ENCODE data around the gene MUC22.
A peak's percentile ranks its signal among the peaks of the same experiment; 100 is the strongest.
"Not testable (repeated sequence)": the region's sequence is repeated elsewhere in the genome, so short reads cannot be mapped to it uniquely, and the experiment has no call there.

MUC22 gene

DNA sequence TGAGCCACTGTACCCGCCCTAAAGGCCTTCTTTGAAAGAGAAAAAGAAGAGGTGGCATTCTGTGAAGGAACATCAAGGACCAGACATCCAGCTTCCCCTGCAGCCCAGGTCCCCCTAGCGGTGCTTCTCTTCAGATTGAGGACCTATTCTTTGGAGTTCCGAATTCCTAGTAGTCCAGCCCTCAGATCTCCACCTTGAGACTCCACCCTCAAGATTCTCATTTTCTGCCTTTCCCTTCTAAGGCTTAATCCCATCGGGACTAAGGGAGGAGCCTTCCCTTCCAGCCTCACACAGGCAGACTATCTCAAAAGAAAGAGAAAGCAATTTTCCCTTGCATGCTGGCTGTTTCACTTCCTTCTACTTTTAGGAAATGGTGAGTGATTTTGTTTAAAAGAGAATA, 32.5 kb downstream of the MUC22 start:
- FAIRE-seq (no peak), DNase-seq (ENCODE audit: insufficient read length, low spot score) (no peak)
- peak; percentile 41 for TF ChIP-seq CTCF (IDR thresholded peaks at IDR 0.05; ENCODE audit: insufficient read depth, missing control alignments)

GRCh38 chr6:31048099-31048498, 37.8 kb downstream of the MUC22 start:
- DNase-seq (ENCODE audit: insufficient read length, low spot score) (no peak), FAIRE-seq (no peak)
- TF ChIP-seq CTCF (IDR thresholded peaks at IDR 0.05; ENCODE audit: insufficient read depth, missing control alignments) = no peak

- no peak for TF ChIP-seq CTCF (IDR thresholded peaks at IDR 0.05; ENCODE audit: insufficient read depth, missing control alignments)
- no peak for DNase-seq (ENCODE audit: insufficient read length, low spot score)
- FAIRE-seq = no peak
Measured at GRCh38 chr6:31049518-31049917, 39.2 kb downstream of the MUC22 start.

DNA sequence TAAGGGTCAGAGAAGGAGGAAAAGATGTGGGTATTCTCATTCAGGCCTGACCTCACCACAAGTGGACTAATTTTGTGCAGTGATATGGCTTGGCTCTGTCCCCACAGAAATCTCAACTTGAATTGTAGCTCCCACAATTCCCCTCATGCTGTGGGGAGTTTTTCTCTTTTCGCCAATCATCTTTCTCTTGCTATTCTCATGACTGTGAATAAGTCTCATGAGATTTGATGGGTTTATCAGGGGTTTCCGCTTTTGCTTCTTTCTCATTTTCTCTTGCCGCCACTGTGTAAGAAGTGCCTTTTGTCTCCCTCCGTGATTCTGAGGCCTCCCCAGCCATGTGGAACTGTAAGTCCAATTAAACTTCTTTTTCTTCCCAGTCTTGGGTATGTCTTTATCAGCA, 42.9 kb downstream of the MUC22 start:
- not testable (repeated sequence) for FAIRE-seq; DNase-seq (ENCODE audit: insufficient read length, low spot score)

- no peak for FAIRE-seq
Measured at GRCh38 chr6:31053873-31054272, 43.6 kb downstream of the MUC22 start.

GRCh38 chr6:31055441-31055840, 45.2 kb downstream of the MUC22 start:
- no peak for FAIRE-seq
- TF ChIP-seq CTCF (IDR thresholded peaks at IDR 0.05; ENCODE audit: insufficient read depth, missing control alignments) = no peak
- no peak for DNase-seq (ENCODE audit: insufficient read length, low spot score)

More at GRCh38 chr6:31053873-31054272, 43.6 kb downstream of the MUC22 start:
- TF ChIP-seq CTCF (IDR thresholded peaks at IDR 0.05; ENCODE audit: insufficient read depth, missing control alignments) = no peak
- no peak for DNase-seq (ENCODE audit: insufficient read length, low spot score)

GRCh38 chr6:31057426-31058003, 47.2 kb downstream of the MUC22 start:
- no peak for FAIRE-seq
- DNase-seq (ENCODE audit: insufficient read length, low spot score) = no peak
- no peak for TF ChIP-seq CTCF (IDR thresholded peaks at IDR 0.05; ENCODE audit: insufficient read depth, missing control alignments)
